NCI-H1417 treated with DMSO at 0.1 percent for 48 hours (cell line): ENCODE measurements around the gene ABCA8.

Source experiments
- DNase-seq: peaks from one replicate; lab custom pipeline; 2025; lab: John Stamatoyannopoulos, UW

ABCA8 gene

GRCh38 chr17:68943123-68943811 is 11.9 kb downstream of the ABCA8 start:
- DNase-seq, result no peak

GRCh38 chr17:68942389-68942788 is 12.8 kb downstream of the ABCA8 start:
- DNase-seq, result no peak

GRCh38 chr17:68941761-68942160 is 13.4 kb downstream of the ABCA8 start:
- no peak for DNase-seq

GRCh38 chr17:68939195-68939594 is 16.0 kb downstream of the ABCA8 start:
- no peak for DNase-seq

GRCh38 chr17:68937890-68938514 is 17.2 kb downstream of the ABCA8 start:
- no peak for DNase-seq

- DNase-seq, result no peak
These were observed 27.7 kb downstream of the ABCA8 start for GRCh38 chr17:68927516-68927915.

- no peak for DNase-seq
These were observed 30.1 kb downstream of the ABCA8 start for GRCh38 chr17:68924793-68925720.

GRCh38 chr17:68910789-68911431 is 44.3 kb downstream of the ABCA8 start:
- no peak for DNase-seq

- no peak for DNase-seq
These were observed 44.9 kb downstream of the ABCA8 start for GRCh38 chr17:68910251-68910705.

GRCh38 chr17:68909066-68909465 is 46.1 kb downstream of the ABCA8 start:
- DNase-seq, result no peak

- no peak for DNase-seq
These were observed 47.1 kb downstream of the ABCA8 start for GRCh38 chr17:68908045-68908444.

GRCh38 chr17:68906638-68907037 is 48.6 kb downstream of the ABCA8 start:
- DNase-seq, result no peak

- no peak for DNase-seq
These were observed 51.9 kb downstream of the ABCA8 start for GRCh38 chr17:68903286-68903685.

- no peak for DNase-seq
These were observed 57.6 kb downstream of the ABCA8 start for GRCh38 chr17:68897557-68897956.

- DNase-seq, result no peak
These were observed 62.5 kb downstream of the ABCA8 start for GRCh38 chr17:68892658-68893057.

GRCh38 chr17:68892193-68892592 is 63.0 kb downstream of the ABCA8 start:
- no peak for DNase-seq

- no peak for DNase-seq
These were observed 68.8 kb downstream of the ABCA8 start for GRCh38 chr17:68886401-68886800.

GRCh38 chr17:68884888-68885287 is 70.3 kb downstream of the ABCA8 start:
- no peak for DNase-seq

- no peak for DNase-seq
These were observed 76.8 kb downstream of the ABCA8 start for GRCh38 chr17:68878226-68878885.

- DNase-seq, result no peak
These were observed 83.7 kb downstream of the ABCA8 start for GRCh38 chr17:68871447-68871846.

GRCh38 chr17:68870976-68871375 is 84.2 kb downstream of the ABCA8 start:
- DNase-seq, result no peak
